ENCODE results near the gene GBE1. TPM values are rescaled to one million over a fixed set of nuclear protein-coding genes. Genes with fewer than 3 reads are reported as not detected.

GBE1 gene
- total RNA-seq, 2 donors from 2014 or later = 9.6 to 15.8 TPM

DNA sequence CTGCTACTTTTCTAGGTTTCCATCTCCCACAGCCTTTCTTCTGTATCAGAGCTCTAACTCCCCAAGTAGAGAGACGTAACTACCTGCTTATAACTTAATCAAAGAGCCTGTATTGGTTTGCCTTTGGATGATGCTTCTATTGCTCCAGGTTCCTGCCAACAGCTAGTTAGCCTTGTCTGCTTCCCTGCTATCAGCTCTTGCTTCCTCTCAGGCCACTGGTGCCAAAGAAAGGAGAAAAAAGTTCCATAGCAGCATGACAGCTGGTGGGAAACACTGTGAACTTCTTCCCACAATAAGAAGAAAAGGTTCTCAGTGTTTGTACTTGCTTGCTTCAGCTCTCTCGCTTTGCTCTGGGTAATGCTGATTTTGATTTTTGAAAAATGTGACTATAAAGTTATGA is 206.6 kb downstream of the GBE1 start:
- Histone ChIP-seq H3K36me3 (replicated peaks in 1 of 2; ENCODE audit: insufficient read depth in 1 of 2, low read depth in 2 of 2) (no peaks in the 10 kb centered on the region), H3K4me1 (no peaks in the 10 kb centered on the region), H3K9me3 (no peaks in the 10 kb centered on the region), H3K27me3 (no peaks in the 10 kb centered on the region), H3K27ac (no peak overlapping the region), H3K4me3 (no peak overlapping the region)
- TF ChIP-seq, protein P1, sequence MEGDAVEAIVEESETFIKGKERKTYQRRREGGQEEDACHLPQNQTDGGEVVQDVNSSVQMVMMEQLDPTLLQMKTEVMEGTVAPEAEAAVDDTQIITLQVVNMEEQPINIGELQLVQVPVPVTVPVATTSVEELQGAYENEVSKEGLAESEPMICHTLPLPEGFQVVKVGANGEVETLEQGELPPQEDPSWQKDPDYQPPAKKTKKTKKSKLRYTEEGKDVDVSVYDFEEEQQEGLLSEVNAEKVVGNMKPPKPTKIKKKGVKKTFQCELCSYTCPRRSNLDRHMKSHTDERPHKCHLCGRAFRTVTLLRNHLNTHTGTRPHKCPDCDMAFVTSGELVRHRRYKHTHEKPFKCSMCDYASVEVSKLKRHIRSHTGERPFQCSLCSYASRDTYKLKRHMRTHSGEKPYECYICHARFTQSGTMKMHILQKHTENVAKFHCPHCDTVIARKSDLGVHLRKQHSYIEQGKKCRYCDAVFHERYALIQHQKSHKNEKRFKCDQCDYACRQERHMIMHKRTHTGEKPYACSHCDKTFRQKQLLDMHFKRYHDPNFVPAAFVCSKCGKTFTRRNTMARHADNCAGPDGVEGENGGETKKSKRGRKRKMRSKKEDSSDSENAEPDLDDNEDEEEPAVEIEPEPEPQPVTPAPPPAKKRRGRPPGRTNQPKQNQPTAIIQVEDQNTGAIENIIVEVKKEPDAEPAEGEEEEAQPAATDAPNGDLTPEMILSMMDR (IDR thresholded peaks at IDR 0.05) = no peak
- TF ChIP-seq POLR2A (IDR thresholded peaks at IDR 0.05) = no peak
- whole genome bisulfite sequencing, 2 donors = 68 to 74% methylated on average over 2 of the region's 2 CpGs
- peak in 1 of 4 donors; percentile 14 for DNase-seq
- intact Hi-C loops (cut with DNase I) = no loop called here
- no peak for ATAC-seq

DNA sequence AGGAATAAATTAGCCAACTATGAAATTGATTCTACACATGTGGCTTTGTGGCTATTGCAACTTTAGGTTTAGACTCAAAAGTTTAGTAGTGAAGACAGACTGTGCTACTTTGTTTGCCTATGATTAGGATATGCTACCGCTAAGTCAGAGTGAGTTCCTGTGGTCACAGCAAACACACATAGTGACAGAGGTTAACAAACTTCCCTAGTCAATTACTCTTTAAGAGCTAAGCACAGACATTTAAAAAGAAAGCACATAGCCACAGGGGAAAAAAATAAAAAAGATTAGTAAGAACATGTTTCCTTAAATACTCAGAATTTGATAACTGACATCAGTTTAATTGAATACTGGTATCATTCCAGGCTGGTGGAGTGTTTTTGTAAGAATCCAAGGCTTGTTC is 207.1 kb downstream of the GBE1 start:
- WGBS, 2 donors = 22 to 48% methylated on average over 1 of the region's 1 CpG
- no peaks in the 10 kb centered on the region for H3K27me3 ChIP-seq
- intact Hi-C loops (cut with DNase I) = no loop called here
- H3K4me3 ChIP-seq = no peak overlapping the region
- no peak for DNase-seq
- no peak for ATAC-seq
- H3K27ac ChIP-seq = no peak overlapping the region
- no peak for TF ChIP-seq POLR2A (IDR thresholded peaks at IDR 0.05)
- TF ChIP-seq, protein P1 (IDR thresholded peaks at IDR 0.05) = no peak
- H3K9me3 ChIP-seq = no peaks in the 10 kb centered on the region
- H3K36me3 ChIP-seq (replicated peaks in 1 of 2; ENCODE audit: insufficient read depth in 1 of 2, low read depth in 2 of 2) = no peaks in the 10 kb centered on the region
- H3K4me1 ChIP-seq = no peaks in the 10 kb centered on the region

DNA sequence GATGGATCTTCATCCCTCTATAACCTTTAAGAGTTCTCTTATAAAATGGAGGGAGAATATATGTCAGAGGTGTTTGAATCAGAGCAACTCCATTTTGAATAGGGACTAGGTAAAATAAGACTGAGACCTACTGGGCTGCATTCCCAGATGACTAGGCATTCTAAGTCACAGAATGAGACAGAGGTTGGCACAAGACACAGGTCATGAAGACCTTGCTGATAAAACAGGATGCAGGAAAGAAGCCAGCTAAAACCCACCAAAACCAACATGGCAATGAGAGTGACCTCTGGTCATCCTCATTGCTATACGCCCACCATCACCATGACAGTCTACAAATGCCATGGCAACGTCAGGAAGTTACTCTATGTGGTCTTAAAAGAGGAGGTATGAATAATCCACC is 211.0 kb downstream of the GBE1 start:
- no peak overlapping the region for H3K27ac ChIP-seq
- H3K9me3 ChIP-seq = no peaks in the 10 kb centered on the region
- no peak for DNase-seq
- no peak for TF ChIP-seq POLR2A (IDR thresholded peaks at IDR 0.05)
- TF ChIP-seq, protein P1 (IDR thresholded peaks at IDR 0.05) = no peak
- H3K36me3 ChIP-seq (replicated peaks in 1 of 2; ENCODE audit: insufficient read depth in 1 of 2, low read depth in 2 of 2) = no peaks in the 10 kb centered on the region
- H3K27me3 ChIP-seq = no peaks in the 10 kb centered on the region
- WGBS, 2 donors = 93% methylated on average over 2 of the region's 2 CpGs
- no peaks in the 10 kb centered on the region for H3K4me1 ChIP-seq
- no peak overlapping the region for H3K4me3 ChIP-seq
- intact Hi-C loops (cut with DNase I) = no loop called here
- no peak for ATAC-seq

DNA sequence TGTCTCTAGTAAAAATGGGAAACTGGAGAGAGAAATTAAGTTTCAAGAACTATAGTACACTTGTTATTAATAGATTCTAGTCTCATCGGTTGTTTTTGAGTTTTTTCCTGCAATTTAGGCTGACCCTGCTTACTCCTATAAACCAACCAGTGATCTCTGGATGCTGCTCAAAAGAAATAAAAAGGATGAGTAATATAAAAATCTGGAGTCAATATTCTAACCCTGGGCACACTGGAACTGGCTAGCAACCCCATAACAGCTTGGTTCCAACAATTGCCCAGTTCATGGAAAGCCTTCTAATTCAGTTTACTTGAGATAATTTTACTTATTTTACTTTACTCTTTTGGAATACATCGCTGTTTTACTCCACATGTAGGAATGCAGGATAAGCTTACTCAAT is 211.6 kb downstream of the GBE1 start:
- Histone ChIP-seq H3K27ac (no peak overlapping the region), H3K4me3 (no peak overlapping the region), H3K9me3 (no peaks in the 10 kb centered on the region), H3K36me3 (replicated peaks in 1 of 2; ENCODE audit: insufficient read depth in 1 of 2, low read depth in 2 of 2) (no peaks in the 10 kb centered on the region), H3K27me3 (no peaks in the 10 kb centered on the region), H3K4me1 (no peaks in the 10 kb centered on the region)
- ATAC-seq (no peak), DNase-seq (no peak)
- TF ChIP-seq, protein P1 (IDR thresholded peaks at IDR 0.05) = no peak
- TF ChIP-seq POLR2A (IDR thresholded peaks at IDR 0.05) = no peak
- intact Hi-C loops (cut with DNase I) = no loop called here
- 92 to 98% methylated on average over 2 of the region's 2 CpGs for WGBS, 2 donors

DNA sequence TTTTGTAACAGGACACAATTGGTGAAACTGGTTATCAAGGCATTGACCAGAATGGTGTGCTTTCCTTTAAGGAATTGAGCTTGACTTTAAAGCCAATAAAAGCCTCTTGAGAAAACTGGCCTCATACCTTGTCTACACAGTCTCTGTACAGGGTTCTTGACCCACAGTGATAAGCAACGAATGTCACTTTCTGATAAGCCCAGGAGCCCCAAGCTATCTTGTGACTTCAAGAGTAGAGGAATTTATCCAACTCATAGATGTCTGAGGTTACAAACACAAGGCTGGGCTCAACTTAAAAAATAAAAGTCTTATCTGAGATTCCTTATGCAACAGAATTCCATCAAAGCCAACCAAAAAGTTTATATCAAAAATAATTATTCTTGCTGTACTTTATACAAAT is 212.1 kb downstream of the GBE1 start:
- Histone ChIP-seq H3K27ac (no peak overlapping the region), H3K36me3 (replicated peaks in 1 of 2; ENCODE audit: insufficient read depth in 1 of 2, low read depth in 2 of 2) (no peaks in the 10 kb centered on the region), H3K27me3 (no peaks in the 10 kb centered on the region), H3K9me3 (no peaks in the 10 kb centered on the region), H3K4me3 (no peak overlapping the region), H3K4me1 (no peaks in the 10 kb centered on the region)
- TF ChIP-seq, protein P1 (IDR thresholded peaks at IDR 0.05) = no peak
- TF ChIP-seq POLR2A (IDR thresholded peaks at IDR 0.05) = no peak
- WGBS, 2 donors = 21 to 27% methylated on average over 1 of the region's 1 CpG
- ATAC-seq (no peak), DNase-seq (no peak)
- intact Hi-C loops (cut with DNase I) = no loop called here

Data from body of pancreas (tissue), 4 donors.